GM19324 (cell line): Measurements from ENCODE around the gene ST6GALNAC3.
"Not testable (repeated sequence)": the region's sequence is repeated elsewhere in the genome, so short reads cannot be mapped to it uniquely, and the experiment has no call there.

Source experiments
- ATAC-seq: cut with Tn5 transposase; IDR thresholded peaks from one replicate; pipeline ENCODE4 v1.9.1; 2021; ENCODE audit warnings: mild to moderate bottlenecking, moderate library complexity; ENCODE audit not compliant: unreplicated experiment, low FRiP score

Gene ST6GALNAC3

GRCh38 chr1:76070538-76070937 lies 4.0 kb upstream of the ST6GALNAC3 start:
- no peak for ATAC-seq

GRCh38 chr1:76073481-76073880 lies 1.1 kb upstream of the ST6GALNAC3 start:
- ATAC-seq = no peak

GRCh38 chr1:76075188-76075489 lies 593 bp downstream of the ST6GALNAC3 start:
- no peak for ATAC-seq

- no peak for ATAC-seq
These were observed 1.3 kb downstream of the ST6GALNAC3 start for GRCh38 chr1:76075877-76076276.

GRCh38 chr1:76079475-76080227 lies 5.1 kb downstream of the ST6GALNAC3 start:
- no peak for ATAC-seq

- no peak for ATAC-seq
These were observed 6.1 kb downstream of the ST6GALNAC3 start for GRCh38 chr1:76080552-76081079.

GRCh38 chr1:76082062-76082461 lies 7.5 kb downstream of the ST6GALNAC3 start:
- ATAC-seq = no peak

- ATAC-seq = no peak
These were observed 8.6 kb downstream of the ST6GALNAC3 start for GRCh38 chr1:76083189-76083588.

GRCh38 chr1:76084029-76084627 lies 9.6 kb downstream of the ST6GALNAC3 start:
- no peak for ATAC-seq

- ATAC-seq = no peak
These were observed 10.1 kb downstream of the ST6GALNAC3 start for GRCh38 chr1:76084685-76085084.

- ATAC-seq = no peak
These were observed 11.6 kb downstream of the ST6GALNAC3 start for GRCh38 chr1:76086109-76086508.

GRCh38 chr1:76086597-76086996 lies 12.1 kb downstream of the ST6GALNAC3 start:
- ATAC-seq = no peak

GRCh38 chr1:76090283-76091203 lies 16.0 kb downstream of the ST6GALNAC3 start:
- ATAC-seq = no peak

GRCh38 chr1:76092812-76093211 lies 18.3 kb downstream of the ST6GALNAC3 start:
- ATAC-seq = no peak

GRCh38 chr1:76093522-76094312 lies 19.2 kb downstream of the ST6GALNAC3 start:
- ATAC-seq = no peak

- no peak for ATAC-seq
These were observed 21.3 kb downstream of the ST6GALNAC3 start for GRCh38 chr1:76095802-76096201.

GRCh38 chr1:76097064-76097463 lies 22.5 kb downstream of the ST6GALNAC3 start:
- not testable (repeated sequence) for ATAC-seq

- no peak for ATAC-seq
These were observed 24.3 kb downstream of the ST6GALNAC3 start for GRCh38 chr1:76098845-76099244.

GRCh38 chr1:76101548-76101947 lies 27.0 kb downstream of the ST6GALNAC3 start:
- ATAC-seq = no peak

GRCh38 chr1:76102046-76102445 lies 27.5 kb downstream of the ST6GALNAC3 start:
- ATAC-seq = no peak
